HepG2 (cell line): ENCODE results near the gene C1QL4. TPM values are rescaled to one million over a fixed set of nuclear protein-coding genes. Genes with fewer than 3 reads are reported as not detected.

Source experiments
- ATF6 ChIP-seq: sonication (generic); formaldehyde crosslinking; conservative IDR thresholded peaks from 2 replicates; pipeline ENCODE4 v1.4.0; 2020; ENCODE audit warnings: missing genetic modification reagents
- DRAP1 ChIP-seq: IDR thresholded peaks from 2 replicates; pipeline ENCODE4 v1.6.1; 2016; ENCODE audit warnings: missing genetic modification reagents, missing compliant biosample characterization
- GLMP ChIP-seq: sonication (generic); formaldehyde crosslinking; IDR thresholded peaks from 2 replicates; pipeline ENCODE4 v1.9.0; 2021; ENCODE audit warnings: missing genetic modification reagents, mild to moderate bottlenecking, borderline replicate concordance
- HNF4G ChIP-seq, 2 experiments: sonication (generic) in 1 of 2; formaldehyde crosslinking in 1 of 2; IDR thresholded peaks; 2 replicates each; pipeline versions ENCODE4 v1.4.0 to v1.6.1; 2011 to 2020; ENCODE audit warnings: borderline replicate concordance in 2 of 2, low read depth in 2 of 2, mild to moderate bottlenecking in 2 of 2, low read length in 1 of 2, missing genetic modification reagents in 1 of 2, moderate library complexity in 1 of 2
- IRF9 ChIP-seq: sonication (generic); formaldehyde crosslinking; IDR thresholded peaks from 2 replicates; pipeline ENCODE4 v1.8.0; 2022; ENCODE audit warnings: missing genetic modification reagents, mild to moderate bottlenecking, borderline replicate concordance
- MEF2D ChIP-seq: sonication (generic); formaldehyde crosslinking; IDR thresholded peaks from 2 replicates; pipeline ENCODE4 v1.5.1; 2020; ENCODE audit warnings: mild to moderate bottlenecking, missing genetic modification reagents
- POLR2G ChIP-seq: fragments of 200-400 bp; formaldehyde crosslinking; IDR thresholded peaks from 2 replicates; pipeline ENCODE4 v1.6.1; 2018; ENCODE audit warnings: mild to moderate bottlenecking, low read depth, low read length, moderate library complexity
- RBM39 ChIP-seq: fragments of 200-400 bp; formaldehyde crosslinking; IDR thresholded peaks from one replicate; pipeline ENCODE4 v1.6.1; 2018; ENCODE audit warnings: antibody characterized with exemption, mild to moderate bottlenecking, low read depth, low read length; ENCODE audit not compliant: poor library complexity, severe bottlenecking
- RELA ChIP-seq: sonication (generic); formaldehyde crosslinking; IDR thresholded peaks from 2 replicates; pipeline ENCODE4 v1.4.0; 2020; ENCODE audit warnings: missing genetic modification reagents
- SP2 ChIP-seq: sonication (generic); formaldehyde crosslinking; IDR thresholded peaks from 2 replicates; pipeline ENCODE4 v1.5.1; 2020; ENCODE audit warnings: mild to moderate bottlenecking, missing genetic modification reagents
- ZBTB38 ChIP-seq: sonication (generic); formaldehyde crosslinking; IDR thresholded peaks from 2 replicates; pipeline ENCODE4 v1.5.1; 2020; ENCODE audit warnings: mild to moderate bottlenecking, missing genetic modification reagents
- ZKSCAN8 ChIP-seq: IDR thresholded peaks from 2 replicates; pipeline ENCODE4 v1.6.1; 2016; ENCODE audit warnings: borderline replicate concordance, missing genetic modification reagents, missing compliant biosample characterization
- ZNF180 ChIP-seq: sonication (generic); formaldehyde crosslinking; IDR thresholded peaks from 2 replicates; pipeline ENCODE4 v1.4.0; 2020; ENCODE audit warnings: low read depth, missing genetic modification reagents, borderline replicate concordance
- ZNF276 ChIP-seq: sonication (generic); formaldehyde crosslinking; IDR thresholded peaks from 2 replicates; pipeline ENCODE4 v1.4.0; 2020; ENCODE audit warnings: mild to moderate bottlenecking, low read depth, missing genetic modification reagents
- ZNF280D ChIP-seq: sonication (generic); formaldehyde crosslinking; IDR thresholded peaks from 2 replicates; pipeline ENCODE4 v1.5.1; 2020; ENCODE audit warnings: mild to moderate bottlenecking, missing genetic modification reagents
- ZNF737 ChIP-seq: sonication (generic); formaldehyde crosslinking; IDR thresholded peaks from 2 replicates; pipeline ENCODE4 v1.5.0; 2020; ENCODE audit warnings: missing genetic modification reagents, mild to moderate bottlenecking, borderline replicate concordance
- ZNF891 ChIP-seq: sonication (generic); formaldehyde crosslinking; IDR thresholded peaks from 2 replicates; pipeline ENCODE4 v1.5.0; 2020; ENCODE audit warnings: mild to moderate bottlenecking, missing genetic modification reagents
- polyA plus RNA-seq, 8 experiments: library from polyadenylated mRNA; depleted of rRNA in 3 of 8; stranded (reverse) in 7 of 8; unstranded in 1 of 8; fragments of >200 nt; fragmentation: Illumina TruSeq in 4 of 8; extraction: Trizol in 4 of 8; gene quantifications; 2 replicates each; pipeline versions ENCODE4 v1.2.1 to v1.2.3, GENCODE V29; 2011 to 2016; ENCODE audit warnings: low read depth in 4 of 8, missing spikeins in 1 of 8, mixed read lengths in 1 of 8; ENCODE audit not compliant: insufficient read depth in 1 of 8
- total RNA-seq, 5 experiments: library from RNA; depleted of rRNA; stranded (reverse); fragments of >200 nt; fragmentation: Illumina TruSeq; extraction: Trizol; gene quantifications; 2 replicates each; pipeline ENCODE4 v1.2.3, GENCODE V29; 2016; ENCODE audit warnings: low read depth in 1 of 5

The C1QL4 gene
- total and polyA plus RNA-seq, 2 of the 13 experiments (the other 11 are each of a cell fraction or from before 2014, with no cell fraction given) = 0.03 TPM; not detected in 1

GRCh38 chr12:49367381-49368239, 30.6 kb upstream of the C1QL4 start, which contains the start of gene SPATS2 (continued):
- no peak for TF ChIP-seq ZNF276 (CRISPR knock-in tag)
- TF ChIP-seq ZNF180 (CRISPR knock-in tag) = no peak
- no peak for TF ChIP-seq GLMP (CRISPR knock-in tag)
- no peak for TF ChIP-seq IRF9 (CRISPR knock-in tag)
- TF ChIP-seq ZBTB38 (CRISPR knock-in tag) = no peak
- no peak for TF ChIP-seq ZKSCAN8 (CRISPR knock-in tag)
- TF ChIP-seq HNF4G (IDR thresholded peaks at IDR 0.05; ENCODE audit: borderline replicate concordance, low read depth, low read length) = no peak
- 0 out of 2 replicates have a peak, but pooled peaks have one; percentile 13 for TF ChIP-seq HNF4G (CRISPR knock-in tag; IDR thresholded peaks at IDR 0.05; ENCODE audit: borderline replicate concordance, low read depth)
- TF ChIP-seq SP2 (CRISPR knock-in tag) = no peak
- no peak for TF ChIP-seq DRAP1 (CRISPR knock-in tag)
- TF ChIP-seq RELA (CRISPR knock-in tag) = no peak
- TF ChIP-seq ATF6 (CRISPR knock-in tag) = no peak
- TF ChIP-seq ZNF737 (CRISPR knock-in tag) = no peak
- TF ChIP-seq MEF2D (CRISPR knock-in tag) = no peak
- TF ChIP-seq ZNF891 (CRISPR knock-in tag) = no peak
- no peak for TF ChIP-seq ZNF280D (CRISPR knock-in tag)
- TF ChIP-seq RBM39 = no peak
- TF ChIP-seq POLR2G = no peak
